Thyroid gland (tissue), 4 donors: ENCODE results near the gene ADM2. TPM values are rescaled to one million over a fixed set of nuclear protein-coding genes. Genes with fewer than 3 reads are reported as not detected.

ENCODE experiments used
- DNase-seq, 2 donors: peaks; one replicate each; pipeline ENCODE4 v3.0.0-alpha.2; 2019
- H3K27ac ChIP-seq, 3 donors: fragments of 200-600 bp; sonication (generic); 1 replicate in 2 of 3; 2 replicates in 1 of 3; pipeline ENCODE4 v1.5.1; 2016 to 2019; ENCODE audit warnings: mild to moderate bottlenecking in 1 of 3, moderate library complexity in 1 of 3
- H3K27me3 ChIP-seq: fragments of 200-600 bp; sonication (generic); one replicate; pipeline ENCODE4 v1.5.1; 2019
- H3K36me3 ChIP-seq, 2 donors: fragments of 200-600 bp; sonication (generic); one replicate each; pipeline ENCODE4 v1.5.1; 2016 to 2019
- H3K4me1 ChIP-seq, 2 donors: fragments of 200-600 bp; sonication (generic); one replicate each; pipeline ENCODE4 v1.5.1; 2017 to 2019
- H3K4me3 ChIP-seq, 3 donors: fragments of 200-600 bp; sonication (generic); replicated peaks in 1 of 3; 1 replicate in 2 of 3; 2 replicates in 1 of 3; pipeline ENCODE4 v1.5.1; 2016; ENCODE audit warnings: mild to moderate bottlenecking in 1 of 3
- H3K9me3 ChIP-seq: fragments of 200-600 bp; sonication (generic); one replicate; pipeline ENCODE4 v1.5.1; 2017
- POLR2A ChIP-seq, 2 donors: fragments of 450-650 bp; IDR thresholded peaks; one replicate each; pipeline ENCODE4 v1.6.1; 2017; ENCODE audit warnings: antibody characterized with exemption in 2 of 2, mild to moderate bottlenecking in 2 of 2, moderate library complexity in 1 of 2
- WGBS, 2 donors: methylation state at CpG; one replicate each; pipeline ENCODE4 v1.1.5; 2017; 5-methylcytosine and 5-hydroxymethylcytosine counted together
- intact Hi-C: fragments of 100-400 bp; cut with DNase I; formaldehyde crosslinking; loops from one replicate; pipeline ENCODE4 v1.15.1; 2023
- total RNA-seq, 4 donors: library from RNA; depleted of rRNA; stranded (reverse); fragments of >200 nt; gene quantifications; one replicate each; pipeline ENCODE4 v1.2.3, GENCODE V29; 2016
- TF ChIP-seq, protein P1 (sequence below), 6 experiments: fragments of 200-600 bp in 3 of 6; fragments of 450-650 bp in 3 of 6; sonication (generic) in 3 of 6; IDR thresholded peaks; one replicate each; pipeline ENCODE4 v1.5.1; 2016 to 2019; ENCODE audit warnings: antibody characterized with exemption in 6 of 6, mild to moderate bottlenecking in 2 of 6, inconsistent platforms in 1 of 6, moderate library complexity in 1 of 6

The ADM2 gene
- total RNA-seq, 4 donors from 2014 or later = 5.2 to 23.5 (median 6.6) TPM

- Histone ChIP-seq H3K4me1 (peaks cover 14 to 18% of the 10 kb centered on the region in 2 donors), H3K27ac (no peak overlapping the region), H3K36me3 (peaks cover 84 to 91% of the 10 kb centered on the region in 2 donors), H3K4me3 (no peak overlapping the region), H3K27me3 (no peaks in the 10 kb centered on the region), H3K9me3 (no peaks in the 10 kb centered on the region)
- no peak for DNase-seq
- no peak for TF ChIP-seq POLR2A (IDR thresholded peaks at IDR 0.05)
- TF ChIP-seq, protein P1, sequence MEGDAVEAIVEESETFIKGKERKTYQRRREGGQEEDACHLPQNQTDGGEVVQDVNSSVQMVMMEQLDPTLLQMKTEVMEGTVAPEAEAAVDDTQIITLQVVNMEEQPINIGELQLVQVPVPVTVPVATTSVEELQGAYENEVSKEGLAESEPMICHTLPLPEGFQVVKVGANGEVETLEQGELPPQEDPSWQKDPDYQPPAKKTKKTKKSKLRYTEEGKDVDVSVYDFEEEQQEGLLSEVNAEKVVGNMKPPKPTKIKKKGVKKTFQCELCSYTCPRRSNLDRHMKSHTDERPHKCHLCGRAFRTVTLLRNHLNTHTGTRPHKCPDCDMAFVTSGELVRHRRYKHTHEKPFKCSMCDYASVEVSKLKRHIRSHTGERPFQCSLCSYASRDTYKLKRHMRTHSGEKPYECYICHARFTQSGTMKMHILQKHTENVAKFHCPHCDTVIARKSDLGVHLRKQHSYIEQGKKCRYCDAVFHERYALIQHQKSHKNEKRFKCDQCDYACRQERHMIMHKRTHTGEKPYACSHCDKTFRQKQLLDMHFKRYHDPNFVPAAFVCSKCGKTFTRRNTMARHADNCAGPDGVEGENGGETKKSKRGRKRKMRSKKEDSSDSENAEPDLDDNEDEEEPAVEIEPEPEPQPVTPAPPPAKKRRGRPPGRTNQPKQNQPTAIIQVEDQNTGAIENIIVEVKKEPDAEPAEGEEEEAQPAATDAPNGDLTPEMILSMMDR (IDR thresholded peaks at IDR 0.05) = no peak
- intact Hi-C loops = no loop called here
- WGBS, 2 donors = 94 to 95% methylated on average over 17 of the region's 17 CpGs
These were observed 20.4 kb upstream of the ADM2 start for GRCh38 chr22:50460938-50461337.

DNA sequence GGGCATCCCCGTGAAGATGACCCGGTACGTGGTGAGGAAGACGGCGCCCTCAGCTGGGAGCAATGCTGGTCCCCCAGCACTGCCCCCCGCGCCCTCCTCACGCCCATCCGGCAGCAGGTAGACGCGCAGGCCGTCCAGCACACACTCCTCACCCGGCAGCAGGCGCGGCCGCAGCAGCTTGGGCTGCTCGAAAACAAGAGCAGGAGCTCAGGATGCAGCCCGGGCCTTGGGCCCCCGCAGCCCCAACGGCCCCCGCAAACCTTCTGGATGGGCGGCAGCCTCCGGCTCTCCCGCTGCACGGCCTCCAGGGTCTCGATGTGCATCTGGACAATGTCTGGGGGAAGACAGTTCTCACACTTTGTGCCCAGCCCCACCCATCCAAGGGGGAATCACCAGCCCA, 19.8 kb upstream of the ADM2 start:
- no peak for DNase-seq
- Histone ChIP-seq H3K4me1 (peaks cover 10 to 13% of the 10 kb centered on the region in 2 donors), H3K27ac (no peak overlapping the region), H3K4me3 (no peak overlapping the region), H3K36me3 (peaks cover 90 to 95% of the 10 kb centered on the region in 2 donors), H3K27me3 (no peaks in the 10 kb centered on the region), H3K9me3 (no peaks in the 10 kb centered on the region)
- 92 to 95% methylated on average over 5 to 7 of the region's 26 CpGs for WGBS, 2 donors
- intact Hi-C loops = no loop called here
- no peak for TF ChIP-seq POLR2A (IDR thresholded peaks at IDR 0.05)
- TF ChIP-seq, protein P1 (IDR thresholded peaks at IDR 0.05) = no peak

GRCh38 chr22:50461979-50462540, 19.3 kb upstream of the ADM2 start:
- Histone ChIP-seq H3K9me3 (no peaks in the 10 kb centered on the region), H3K4me3 (no peak overlapping the region), H3K27me3 (no peaks in the 10 kb centered on the region), H3K36me3 (peaks cover 95 to 99% of the 10 kb centered on the region in 2 donors), H3K4me1 (peaks cover 6 to 8% of the 10 kb centered on the region in 2 donors), H3K27ac (no peak overlapping the region)
- intact Hi-C loops = no loop called here
- TF ChIP-seq, protein P1 (IDR thresholded peaks at IDR 0.05) = no peak
- no peak for TF ChIP-seq POLR2A (IDR thresholded peaks at IDR 0.05)
- WGBS, 2 donors = 94 to 97% methylated on average over 9 to 24 of the region's 30 CpGs
- no peak for DNase-seq

GRCh38 chr22:50463188-50463900, 18.0 kb upstream of the ADM2 start:
- H3K36me3 ChIP-seq = peaks cover 92 to 96% of the 10 kb centered on the region in 2 donors

More at GRCh38 chr22:50463188-50463900, 18.0 kb upstream of the ADM2 start:
- Histone ChIP-seq H3K4me3 (no peak overlapping the region), H3K27ac (no peak overlapping the region), H3K4me1 (no peaks in the 10 kb centered on the region), H3K9me3 (no peaks in the 10 kb centered on the region), H3K27me3 (no peaks in the 10 kb centered on the region)
- no peak for TF ChIP-seq POLR2A (IDR thresholded peaks at IDR 0.05)
- TF ChIP-seq, protein P1 (IDR thresholded peaks at IDR 0.05) = no peak
- intact Hi-C loops = no loop called here
- no peak for DNase-seq
- 95% methylated on average over 18 to 22 of the region's 28 CpGs for WGBS, 2 donors
